Vagina (tissue), 2 donors: ENCODE results near the gene ST7. TPM values are rescaled to one million over a fixed set of nuclear protein-coding genes. Genes with fewer than 3 reads are reported as not detected.

ENCODE experiments used
- DNase-seq, 2 donors: peaks; one replicate each; pipeline ENCODE4 v3.0.0-alpha.2; 2017; ENCODE audit errors: extremely low spot score in 2 of 2
- H3K27ac ChIP-seq: fragments of 200-600 bp; sonication (generic); one replicate; pipeline ENCODE4 v1.5.1; 2019
- H3K27me3 ChIP-seq: fragments of 200-600 bp; sonication (generic); one replicate; pipeline ENCODE4 v1.5.1; 2019
- H3K36me3 ChIP-seq, 2 donors: fragments of 200-600 bp; sonication (generic); one replicate each; pipeline ENCODE4 v1.5.1; 2017 to 2019
- H3K4me1 ChIP-seq: fragments of 200-600 bp; sonication (generic); one replicate; pipeline ENCODE4 v1.5.1; 2019
- H3K4me3 ChIP-seq, 2 donors: fragments of 200-600 bp; sonication (generic); 1 replicate in 1 of 2; 2 replicates in 1 of 2; pipeline ENCODE4 v1.5.1; 2016 to 2019
- H3K9me3 ChIP-seq: fragments of 200-600 bp; sonication (generic); one replicate; pipeline ENCODE4 v1.5.1; 2019
- CTCF ChIP-seq, 3 experiments: fragments of 450-650 bp in 2 of 3; fragments of 200-600 bp in 1 of 3; sonication (generic) in 1 of 3; IDR thresholded peaks; one replicate each; pipeline ENCODE4 v1.5.1; 2017 to 2019; ENCODE audit warnings: antibody characterized with exemption in 3 of 3, mild to moderate bottlenecking in 2 of 3, moderate library complexity in 2 of 3
- POLR2A ChIP-seq, 2 donors: fragments of 450-650 bp; IDR thresholded peaks; one replicate each; pipeline ENCODE4 v1.6.1; 2017; ENCODE audit warnings: antibody characterized with exemption in 2 of 2, mild to moderate bottlenecking in 2 of 2, moderate library complexity in 2 of 2
- POLR2AphosphoS5 ChIP-seq, 2 donors: sonication (generic); formaldehyde crosslinking; IDR thresholded peaks; one replicate each; pipeline ENCODE4 v1.9.0; 2017; ENCODE audit warnings: antibody characterized with exemption in 2 of 2, mild to moderate bottlenecking in 2 of 2, low read depth in 1 of 2; ENCODE audit not compliant: insufficient read depth in 1 of 2
- intact Hi-C: fragments of 100-400 bp; cut with DNase I; formaldehyde crosslinking; loops from one replicate; pipeline ENCODE4 v1.15.1; 2023
- total RNA-seq: library from RNA; depleted of rRNA; stranded (reverse); fragments of >200 nt; gene quantifications from one replicate; pipeline ENCODE4 v1.2.3, GENCODE V29; 2016

ST7 gene
- total RNA-seq, 1 donor from 2014 or later, result 15.2 TPM

GRCh38 chr7:117015258-117016184, 62.2 kb downstream of the ST7 start:
- Histone ChIP-seq H3K9me3 (no peaks in the 10 kb centered on the region), H3K4me1 (peaks cover 16% of the 10 kb centered on the region), H3K4me3 (no peak overlapping the region), H3K27ac (no peak overlapping the region), H3K27me3 (no peaks in the 10 kb centered on the region), H3K36me3 (no peaks in the 10 kb centered on the region)
- DNase-seq, result no peak
- intact Hi-C loops, result no loop called here
- no peak for TF ChIP-seq POLR2AphosphoS5 (IDR thresholded peaks at IDR 0.05; ENCODE audit: insufficient read depth in 1 of 2, low read depth in 1 of 2)
- TF ChIP-seq CTCF (IDR thresholded peaks at IDR 0.05), result no peak
- TF ChIP-seq POLR2A (IDR thresholded peaks at IDR 0.05), result no peak

GRCh38 chr7:117017017-117017451, 63.7 kb downstream of the ST7 start:
- DNase-seq, result no peak
- intact Hi-C loops, result no loop called here
- Histone ChIP-seq H3K4me1 (peaks cover 29% of the 10 kb centered on the region), H3K9me3 (no peaks in the 10 kb centered on the region), H3K4me3 (no peak overlapping the region), H3K36me3 (no peaks in the 10 kb centered on the region), H3K27ac (no peak overlapping the region), H3K27me3 (no peaks in the 10 kb centered on the region)
- TF ChIP-seq POLR2AphosphoS5 (IDR thresholded peaks at IDR 0.05; ENCODE audit: insufficient read depth in 1 of 2, low read depth in 1 of 2) (no peak), POLR2A (IDR thresholded peaks at IDR 0.05) (no peak), CTCF (IDR thresholded peaks at IDR 0.05) (no peak)

- intact Hi-C loops, result no loop called here
- no peak for DNase-seq
- Histone ChIP-seq H3K36me3 (no peaks in the 10 kb centered on the region), H3K27ac (no peak overlapping the region), H3K9me3 (no peaks in the 10 kb centered on the region), H3K4me3 (no peak overlapping the region), H3K27me3 (no peaks in the 10 kb centered on the region), H3K4me1 (peaks cover 29% of the 10 kb centered on the region)
- TF ChIP-seq CTCF (IDR thresholded peaks at IDR 0.05), result no peak
- TF ChIP-seq POLR2A (IDR thresholded peaks at IDR 0.05), result no peak
- TF ChIP-seq POLR2AphosphoS5 (IDR thresholded peaks at IDR 0.05; ENCODE audit: insufficient read depth in 1 of 2, low read depth in 1 of 2), result no peak
Observed at GRCh38 chr7:117017702-117018266, 64.5 kb downstream of the ST7 start.

GRCh38 chr7:117018713-117019112, 65.4 kb downstream of the ST7 start:
- H3K4me1 ChIP-seq, result peaks cover 29% of the 10 kb centered on the region
- no peak overlapping the region for H3K27ac ChIP-seq
- no peaks in the 10 kb centered on the region for H3K9me3 ChIP-seq
- no peak overlapping the region for H3K4me3 ChIP-seq
- no peaks in the 10 kb centered on the region for H3K27me3 ChIP-seq
- no peak for TF ChIP-seq CTCF (IDR thresholded peaks at IDR 0.05)
- TF ChIP-seq POLR2AphosphoS5 (IDR thresholded peaks at IDR 0.05; ENCODE audit: insufficient read depth in 1 of 2, low read depth in 1 of 2), result no peak
- no peak for TF ChIP-seq POLR2A (IDR thresholded peaks at IDR 0.05)
- no peaks in the 10 kb centered on the region for H3K36me3 ChIP-seq
- intact Hi-C loops, result no loop called here
- DNase-seq, result no peak

GRCh38 chr7:117019287-117019686, 66.0 kb downstream of the ST7 start:
- no peaks in the 10 kb centered on the region for H3K36me3 ChIP-seq
- intact Hi-C loops, result no loop called here
- H3K9me3 ChIP-seq, result no peaks in the 10 kb centered on the region

More at GRCh38 chr7:117019287-117019686, 66.0 kb downstream of the ST7 start:
- peaks cover 29% of the 10 kb centered on the region for H3K4me1 ChIP-seq
- DNase-seq, result no peak
- H3K27me3 ChIP-seq, result no peaks in the 10 kb centered on the region
- no peak overlapping the region for H3K4me3 ChIP-seq
- TF ChIP-seq POLR2A (IDR thresholded peaks at IDR 0.05) (no peak), CTCF (IDR thresholded peaks at IDR 0.05) (no peak), POLR2AphosphoS5 (IDR thresholded peaks at IDR 0.05; ENCODE audit: insufficient read depth in 1 of 2, low read depth in 1 of 2) (no peak)
- no peak overlapping the region for H3K27ac ChIP-seq
